NCI-H526 (cell line): ENCODE measurements around the gene CTU2.

Experiments
- DNase-seq, 2 experiments: peaks; one replicate each; lab custom pipeline; 2025; lab: John Stamatoyannopoulos, UW

CTU2 gene

GRCh38 chr16:88760424-88761142 is 54.3 kb downstream of the CTU2 start:
- DNase-seq: no peak

GRCh38 chr16:88761143-88761534 is 54.8 kb downstream of the CTU2 start:
- no peak for DNase-seq

GRCh38 chr16:88761830-88762229 is 55.5 kb downstream of the CTU2 start:
- no peak for DNase-seq

GRCh38 chr16:88762258-88762870 is 56.1 kb downstream of the CTU2 start:
- DNase-seq: no peak

- DNase-seq: no peak
These were observed 56.6 kb downstream of the CTU2 start for GRCh38 chr16:88762941-88763340.

- no peak for DNase-seq
These were observed 57.3 kb downstream of the CTU2 start for GRCh38 chr16:88763502-88764053.

GRCh38 chr16:88764080-88764479 is 57.8 kb downstream of the CTU2 start:
- DNase-seq: no peak

- no peak for DNase-seq
These were observed 58.6 kb downstream of the CTU2 start for GRCh38 chr16:88764913-88765349.
